Mammary epithelial cell (primary cell): ENCODE data around the gene VDR.

ENCODE experiments used
- EZH2 ChIP-seq: IDR thresholded peaks from 2 replicates; pipeline ENCODE4 v1.6.1; 2012; ENCODE audit warnings: low read length, inconsistent platforms, borderline replicate concordance
- TF ChIP-seq, protein P1 (sequence below), 2 donors: IDR thresholded peaks in 1 of 2; conservative IDR thresholded peaks in 1 of 2; 2 replicates each; pipeline ENCODE4 v1.5.1; 2011 to 2012; ENCODE audit warnings: inconsistent platforms in 2 of 2, low read length in 2 of 2, mild to moderate bottlenecking in 2 of 2, control low read depth in 1 of 2, low read depth in 1 of 2; ENCODE audit not compliant: insufficient read depth in 1 of 2; ENCODE audit errors: extremely low read depth in 1 of 2

DNA sequence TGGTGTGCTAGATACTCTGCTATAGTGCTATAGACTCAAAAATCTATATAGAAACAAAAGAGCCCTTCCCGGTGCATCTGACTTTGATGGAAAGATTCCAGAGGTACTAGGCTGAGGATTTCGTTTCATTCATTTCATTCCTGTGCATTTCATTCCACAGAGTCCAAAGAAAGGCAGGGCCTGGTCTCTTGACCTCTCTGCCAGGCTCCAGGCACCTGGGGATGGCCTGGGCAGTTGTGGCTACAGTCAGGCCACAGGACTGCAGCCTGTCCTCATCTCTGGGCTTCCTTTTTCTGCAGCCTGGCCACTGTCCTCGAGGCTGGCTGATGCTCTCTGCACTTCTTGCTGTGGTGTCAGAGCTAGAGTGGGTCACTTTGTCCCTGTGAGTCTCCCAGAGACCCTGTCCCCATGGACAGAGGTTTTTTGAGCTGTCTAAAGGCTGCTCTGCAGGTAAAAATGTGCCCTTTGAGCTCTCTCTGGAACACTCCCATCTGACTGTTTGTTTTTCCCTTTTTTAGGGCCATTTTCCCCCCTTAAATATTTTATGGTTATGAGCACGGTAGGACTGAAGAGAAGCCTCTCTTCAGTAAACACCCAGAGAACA lies 3.2 kb upstream of the VDR start:
- TF ChIP-seq, protein P1, sequence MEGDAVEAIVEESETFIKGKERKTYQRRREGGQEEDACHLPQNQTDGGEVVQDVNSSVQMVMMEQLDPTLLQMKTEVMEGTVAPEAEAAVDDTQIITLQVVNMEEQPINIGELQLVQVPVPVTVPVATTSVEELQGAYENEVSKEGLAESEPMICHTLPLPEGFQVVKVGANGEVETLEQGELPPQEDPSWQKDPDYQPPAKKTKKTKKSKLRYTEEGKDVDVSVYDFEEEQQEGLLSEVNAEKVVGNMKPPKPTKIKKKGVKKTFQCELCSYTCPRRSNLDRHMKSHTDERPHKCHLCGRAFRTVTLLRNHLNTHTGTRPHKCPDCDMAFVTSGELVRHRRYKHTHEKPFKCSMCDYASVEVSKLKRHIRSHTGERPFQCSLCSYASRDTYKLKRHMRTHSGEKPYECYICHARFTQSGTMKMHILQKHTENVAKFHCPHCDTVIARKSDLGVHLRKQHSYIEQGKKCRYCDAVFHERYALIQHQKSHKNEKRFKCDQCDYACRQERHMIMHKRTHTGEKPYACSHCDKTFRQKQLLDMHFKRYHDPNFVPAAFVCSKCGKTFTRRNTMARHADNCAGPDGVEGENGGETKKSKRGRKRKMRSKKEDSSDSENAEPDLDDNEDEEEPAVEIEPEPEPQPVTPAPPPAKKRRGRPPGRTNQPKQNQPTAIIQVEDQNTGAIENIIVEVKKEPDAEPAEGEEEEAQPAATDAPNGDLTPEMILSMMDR (conservative IDR thresholded peaks at IDR 0.05 in 1 of 2, IDR thresholded peaks at IDR 0.05 in 1 of 2; ENCODE audit: extremely low read depth in 1 of 2, insufficient read depth in 1 of 2, low read depth in 1 of 2, low read length in 2 of 2), result no peak
- no peak for TF ChIP-seq EZH2
